SH-SY5Y (cell line): Measurements from ENCODE around the gene RNU6-8.

ENCODE experiments used
- GATA2 ChIP-seq: IDR thresholded peaks from 2 replicates; pipeline ENCODE4 v1.6.1; 2011; ENCODE audit warnings: mild to moderate bottlenecking, low read depth, low read length
- GATA3 ChIP-seq: IDR thresholded peaks from 2 replicates; pipeline ENCODE4 v1.6.1; 2011; ENCODE audit warnings: low read depth, mild to moderate bottlenecking, low read length, moderate library complexity

GRCh38 chr14:32250681-32251080, 47.6 kb upstream of the RNU6-8 start:
- TF ChIP-seq GATA2: no peak
- TF ChIP-seq GATA3: no peak
